Thymus (tissue), 14 donors: Measurements from ENCODE around the gene TSPO2. TPM values are rescaled to one million over a fixed set of nuclear protein-coding genes. Genes with fewer than 3 reads are reported as not detected.

Source experiments
- DNase-seq, 9 donors: peaks; one replicate each; pipeline ENCODE4 v3.0.0-alpha.2; 2013; ENCODE audit warnings: low spot score in 9 of 9, low read depth in 6 of 9, missing footprints in 1 of 9
- H3K27ac ChIP-seq, 2 donors: one replicate each; pipeline ENCODE4 v1.5.1; 2013; ENCODE audit warnings: control low read depth in 1 of 2, low read depth in 1 of 2, low read length in 1 of 2, mild to moderate bottlenecking in 1 of 2, moderate library complexity in 1 of 2
- H3K27me3 ChIP-seq, 2 donors: one replicate each; pipeline ENCODE4 v1.5.1; 2013; ENCODE audit warnings: low read length in 1 of 2; ENCODE audit not compliant: control insufficient read depth in 2 of 2, insufficient read depth in 1 of 2
- H3K36me3 ChIP-seq, 2 donors: one replicate each; pipeline ENCODE4 v1.5.1; 2013; ENCODE audit warnings: low read length in 1 of 2, mild to moderate bottlenecking in 1 of 2, moderate library complexity in 1 of 2; ENCODE audit not compliant: control insufficient read depth in 2 of 2, insufficient read depth in 2 of 2
- H3K4me1 ChIP-seq, 2 donors: one replicate each; pipeline ENCODE4 v1.5.1; 2013; ENCODE audit warnings: low read length in 2 of 2; ENCODE audit not compliant: control insufficient read depth in 2 of 2, insufficient read depth in 2 of 2
- H3K4me3 ChIP-seq, 2 donors: one replicate each; pipeline ENCODE4 v1.5.1; 2013; ENCODE audit warnings: low read length in 2 of 2, control low read depth in 1 of 2, mild to moderate bottlenecking in 1 of 2
- H3K9me3 ChIP-seq, 2 donors: one replicate each; pipeline ENCODE4 v1.5.1; 2013; ENCODE audit warnings: low read length in 1 of 2, mild to moderate bottlenecking in 1 of 2; ENCODE audit not compliant: control insufficient read depth in 2 of 2, insufficient read depth in 1 of 2
- WGBS: extraction: QIAGEN DNeasy Blood & Tissue Kit; methylation state at CpG from one replicate; pipeline ENCODE4 v1.1.7; 2013; 5-methylcytosine and 5-hydroxymethylcytosine counted together
- long read RNA-seq, 10 donors: transcript quantifications; one replicate each; lab custom pipeline, GENCODE V29; 2026
- polyA plus RNA-seq: library from polyadenylated mRNA; stranded (reverse); fragments of 200-250 nt; gene quantifications from one replicate; pipeline ENCODE4 v1.2.3, GENCODE V29; 2013
- total RNA-seq: library from RNA; stranded (reverse); fragments of 120-200 nt; gene quantifications from one replicate; pipeline ENCODE4 v1.2.4, GENCODE V29; 2013
- donor health status: healthy.

The TSPO2 gene, protein sequence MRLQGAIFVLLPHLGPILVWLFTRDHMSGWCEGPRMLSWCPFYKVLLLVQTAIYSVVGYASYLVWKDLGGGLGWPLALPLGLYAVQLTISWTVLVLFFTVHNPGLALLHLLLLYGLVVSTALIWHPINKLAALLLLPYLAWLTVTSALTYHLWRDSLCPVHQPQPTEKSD
- total RNA-seq = 0.38 TPM
- 0.09 TPM for polyA plus RNA-seq
- long read RNA-seq, donor 1 = 0 reads
- long read RNA-seq, donor 2 = 0 reads
- long read RNA-seq, donor 3 = 0 reads
- long read RNA-seq, donor 4 = 0 reads
- long read RNA-seq, donor 5 = 0 reads
- long read RNA-seq, donor 6 = 0 reads
- long read RNA-seq, donor 7 = 0 reads
- long read RNA-seq, donor 8 = 0 reads
- long read RNA-seq, donor 9, partial matches to known transcripts = 6 of 22 reads
- long read RNA-seq, donor 9, other reads (novel, unspliced or antisense) = 16 of 22 reads
- long read RNA-seq, donor 10 = 0 reads

DNA sequence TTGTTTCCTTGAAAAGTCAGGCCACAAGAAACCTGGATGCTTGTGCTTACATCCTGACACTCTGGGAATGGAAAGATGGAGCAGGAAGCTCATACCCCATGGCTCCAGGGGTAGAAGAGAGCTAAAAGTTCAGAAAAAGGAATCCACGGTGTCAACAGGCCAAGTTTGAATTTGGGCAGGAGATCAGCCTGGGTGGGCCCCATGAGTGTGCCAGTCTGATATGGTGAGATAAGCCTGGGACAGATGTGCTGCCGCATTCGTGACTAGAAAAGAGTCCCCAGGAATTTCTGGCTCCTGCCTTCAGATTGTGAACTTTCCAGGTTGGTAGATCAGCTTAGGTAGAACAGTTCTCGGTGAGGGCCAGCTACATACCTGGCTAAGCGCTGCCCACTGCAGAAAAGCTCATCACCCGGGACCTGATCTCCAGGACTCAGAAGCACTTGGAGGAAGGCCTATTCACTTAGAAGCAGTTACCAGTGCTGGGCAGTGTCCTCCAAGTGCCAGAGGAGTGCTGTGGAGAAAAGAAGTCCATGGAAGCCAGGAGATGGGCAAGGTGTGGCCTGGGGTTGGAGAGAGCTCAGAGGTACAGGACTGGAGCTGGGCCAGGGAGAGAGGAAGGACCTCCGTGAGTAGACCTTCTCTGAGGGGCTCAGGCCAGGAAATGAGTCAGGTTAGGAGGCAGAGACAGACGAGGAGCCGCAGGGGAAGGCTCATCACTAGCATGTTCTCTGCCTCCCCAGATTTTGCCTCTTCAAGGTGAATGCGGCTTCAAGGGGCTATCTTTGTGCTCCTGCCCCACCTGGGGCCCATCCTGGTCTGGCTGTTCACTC is at the start of gene TSPO2:
TSS of gene TSPO2 (plus strand) at position 242 of the 830 bp plus-strand sequence. CDS start at position 761, 519 bp downstream.
- DNase-seq = no peak
- Histone ChIP-seq H3K27me3 (no peaks in the 10 kb centered on the region), H3K4me1 (no peaks in the 10 kb centered on the region), H3K4me3 (no peak within 1 kb of the TSS), H3K9me3 (no peaks in the 10 kb centered on the region), H3K36me3 (no peaks in the 10 kb centered on the region), H3K27ac (no peak within 1 kb of the TSS)
- WGBS = 96% methylated on average over 10 of the region's 10 CpGs

DNA sequence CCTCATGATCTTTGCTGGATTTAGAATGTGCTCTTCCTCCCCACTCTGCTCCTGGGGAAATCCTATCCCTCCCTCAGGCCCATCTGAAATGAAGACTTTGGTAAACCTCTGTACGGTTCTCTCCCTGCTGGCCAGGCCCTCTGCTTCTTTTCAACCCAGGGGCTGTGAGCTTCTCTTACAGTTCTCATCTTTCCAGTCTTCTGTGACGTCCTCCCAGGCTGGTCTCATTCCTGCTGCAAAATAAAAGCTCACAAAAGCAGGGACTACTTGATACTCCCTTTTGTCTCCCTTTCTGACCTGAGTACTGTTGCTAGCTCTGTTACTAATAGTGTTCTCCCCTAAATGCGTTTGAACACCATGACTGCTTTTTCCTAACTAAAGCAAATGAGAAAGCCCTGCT is 49.5 kb upstream of the TSPO2 start:
- Histone ChIP-seq H3K27ac (no peak overlapping the region), H3K27me3 (peaks cover 6% of the 10 kb centered on the region in 2 donors), H3K4me3 (no peak overlapping the region), H3K9me3 (no peaks in the 10 kb centered on the region), H3K36me3 (no peaks in the 10 kb centered on the region), H3K4me1 (no peaks in the 10 kb centered on the region)
- DNase-seq = no peak
- WGBS = 93% methylated on average over 3 of the region's 3 CpGs

DNA sequence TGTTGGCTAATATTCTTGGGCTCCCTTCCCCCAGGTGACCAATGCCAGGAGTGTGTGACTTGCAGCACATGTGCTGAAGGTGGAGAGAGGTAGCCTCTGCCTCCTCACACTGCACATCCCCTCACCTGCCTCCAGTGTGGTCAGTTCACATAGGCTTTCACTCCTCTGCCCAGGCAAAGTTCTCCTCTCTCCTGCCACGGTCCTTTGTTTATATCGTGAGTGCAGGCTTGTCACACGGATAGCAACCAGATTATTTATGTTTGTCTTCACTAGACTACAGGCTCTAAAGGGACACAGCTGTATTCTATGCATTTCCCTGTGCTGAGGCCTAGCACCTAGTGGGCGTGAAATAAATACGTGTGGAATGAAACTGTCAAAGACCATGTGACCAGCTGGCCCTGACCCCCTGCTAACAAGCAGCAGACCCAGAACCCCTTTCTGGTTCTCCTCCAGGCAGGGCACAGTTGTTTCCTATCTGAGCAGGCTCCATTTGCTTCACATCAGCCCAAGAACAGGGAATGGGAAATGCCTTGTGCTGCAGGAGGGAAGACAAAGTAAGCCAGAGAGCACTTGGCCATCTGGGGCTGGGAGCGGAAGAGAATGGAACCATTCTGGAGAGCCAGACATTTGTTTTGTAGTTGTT is 45.6 kb upstream of the TSPO2 start:
- H3K27me3 ChIP-seq = peaks cover 2 to 5% of the 10 kb centered on the region in 2 donors
- WGBS = 96% methylated on average over 6 of the region's 6 CpGs
- DNase-seq = no peak
- no peak overlapping the region for H3K4me3 ChIP-seq
- no peaks in the 10 kb centered on the region for H3K4me1 ChIP-seq
- H3K27ac ChIP-seq = no peak overlapping the region
- H3K9me3 ChIP-seq = no peaks in the 10 kb centered on the region
- H3K36me3 ChIP-seq = no peaks in the 10 kb centered on the region

DNA sequence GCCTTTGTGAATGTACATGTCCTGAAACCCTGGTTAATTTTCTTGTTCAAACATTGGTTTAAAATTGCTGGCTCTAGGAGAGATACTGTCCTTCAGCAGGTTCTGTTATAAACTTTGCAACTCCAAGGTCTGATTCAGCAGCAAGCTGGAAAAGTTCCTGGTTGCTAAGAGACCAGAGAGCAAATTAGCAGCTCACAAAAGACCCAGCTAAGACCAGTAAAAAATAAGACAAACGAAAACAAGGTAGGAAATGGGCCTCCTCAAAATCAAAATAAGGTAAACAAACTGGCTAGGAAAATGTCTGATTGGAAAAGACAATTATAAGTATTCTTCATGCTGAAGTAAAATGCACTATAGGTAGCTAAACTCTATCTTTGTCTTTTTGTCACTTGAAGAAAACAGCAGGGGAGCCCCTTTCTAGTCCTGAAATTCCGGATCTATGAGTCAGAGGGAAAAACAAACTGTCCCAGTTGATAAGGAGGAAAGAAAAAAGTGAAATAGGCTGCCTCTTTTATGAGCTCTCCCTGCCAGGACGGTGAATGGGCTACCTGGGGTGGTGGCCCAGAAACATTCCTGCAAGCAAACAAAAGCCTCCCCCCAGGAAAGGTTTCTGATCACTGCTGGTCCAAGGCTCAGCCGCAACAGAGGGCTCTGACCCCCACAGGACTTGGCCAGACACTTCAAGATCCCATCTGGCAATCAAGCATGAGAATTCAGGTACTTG is 44.9 kb upstream of the TSPO2 start:
- H3K27ac ChIP-seq = no peak overlapping the region
- H3K4me1 ChIP-seq = no peaks in the 10 kb centered on the region
- WGBS = 70% methylated on average over 4 of the region's 4 CpGs
- no peak for DNase-seq
- H3K36me3 ChIP-seq = no peaks in the 10 kb centered on the region
- no peaks in the 10 kb centered on the region for H3K9me3 ChIP-seq
- H3K27me3 ChIP-seq = peaks cover 2 to 6% of the 10 kb centered on the region in 2 donors
- no peak overlapping the region for H3K4me3 ChIP-seq

DNA sequence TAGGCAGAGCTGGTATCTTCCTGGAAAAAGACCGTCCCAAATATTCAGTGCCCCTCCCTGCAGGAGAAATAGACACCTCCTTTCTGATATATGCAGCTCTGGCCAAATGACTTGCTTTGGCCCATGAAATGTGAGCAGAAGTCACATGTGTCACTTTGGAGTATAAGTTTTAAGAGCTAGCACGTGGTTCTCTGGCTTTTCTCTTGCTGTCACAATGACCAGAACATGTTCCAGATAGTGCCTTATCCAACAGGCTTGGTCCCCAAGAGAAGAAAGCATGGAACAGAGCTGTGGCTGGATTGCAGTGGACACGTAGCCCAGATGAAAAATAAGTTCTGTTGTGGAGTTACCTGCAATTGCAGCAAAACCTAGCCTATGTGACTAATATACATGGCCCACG is 43.6 kb upstream of the TSPO2 start:
- H3K4me1 ChIP-seq = no peaks in the 10 kb centered on the region
- WGBS = 95% methylated on average over 4 of the region's 4 CpGs
- H3K36me3 ChIP-seq = no peaks in the 10 kb centered on the region
- H3K9me3 ChIP-seq = no peaks in the 10 kb centered on the region
- no peak overlapping the region for H3K4me3 ChIP-seq
- H3K27me3 ChIP-seq = peaks cover 0 to 13% of the 10 kb centered on the region in 2 donors
- no peak for DNase-seq
- H3K27ac ChIP-seq = no peak overlapping the region

DNA sequence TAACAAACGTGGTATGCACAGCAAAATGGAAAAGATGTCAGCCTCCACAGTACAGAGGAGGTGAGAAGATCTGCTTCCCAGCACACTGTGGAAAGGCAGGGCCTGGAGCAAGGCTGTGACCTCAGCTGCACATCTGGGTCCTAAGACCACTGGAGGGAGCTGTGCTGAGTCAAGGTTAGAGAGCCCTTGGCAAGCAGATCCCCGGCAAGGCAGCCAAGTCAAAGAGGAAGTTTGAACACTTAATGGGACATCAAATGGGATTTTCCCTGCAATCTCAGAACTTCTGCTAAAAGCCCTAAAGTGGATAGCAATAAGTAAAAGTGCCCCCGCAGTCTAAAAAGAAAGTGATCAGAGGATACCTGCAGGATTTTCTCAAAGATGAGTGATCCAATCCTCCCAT is 42.7 kb upstream of the TSPO2 start:
- WGBS = 38% methylated on average over 3 of the region's 3 CpGs
- no peak overlapping the region for H3K27ac ChIP-seq
- H3K9me3 ChIP-seq = no peaks in the 10 kb centered on the region
- no peaks in the 10 kb centered on the region for H3K36me3 ChIP-seq
- H3K4me1 ChIP-seq = no peaks in the 10 kb centered on the region
- no peak overlapping the region for H3K4me3 ChIP-seq
- peak in 6 of 9 donors; percentile 16 to 62 (median 40) for DNase-seq
- peaks cover 0 to 15% of the 10 kb centered on the region in 2 donors for H3K27me3 ChIP-seq

DNA sequence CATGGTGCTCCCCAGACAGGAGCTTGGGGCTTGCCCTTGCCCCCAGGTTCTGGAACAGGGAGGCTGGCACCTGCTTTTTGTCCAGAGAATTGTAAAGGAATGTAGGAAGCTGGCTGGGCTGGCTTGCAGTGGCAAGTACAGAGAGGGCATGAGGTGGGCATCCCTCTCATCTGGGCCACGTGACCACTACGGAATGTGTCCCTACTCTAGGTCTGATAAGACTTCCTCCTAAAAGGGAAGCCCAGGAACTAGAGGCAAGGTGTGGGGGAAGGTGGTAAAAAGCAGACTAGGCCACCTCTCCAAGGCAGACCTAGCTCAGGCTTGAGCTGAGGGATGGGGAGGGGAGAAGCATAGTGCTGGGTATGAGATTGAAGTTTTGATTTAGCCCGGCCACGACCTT is 42.0 kb upstream of the TSPO2 start:
- 77% methylated on average over 4 of the region's 4 CpGs for WGBS
- H3K36me3 ChIP-seq = no peaks in the 10 kb centered on the region
- no peaks in the 10 kb centered on the region for H3K4me1 ChIP-seq
- no peaks in the 10 kb centered on the region for H3K9me3 ChIP-seq
- H3K27ac ChIP-seq = no peak overlapping the region
- no peak overlapping the region for H3K4me3 ChIP-seq
- DNase-seq = no peak
- peaks cover 0 to 15% of the 10 kb centered on the region in 2 donors for H3K27me3 ChIP-seq

DNA sequence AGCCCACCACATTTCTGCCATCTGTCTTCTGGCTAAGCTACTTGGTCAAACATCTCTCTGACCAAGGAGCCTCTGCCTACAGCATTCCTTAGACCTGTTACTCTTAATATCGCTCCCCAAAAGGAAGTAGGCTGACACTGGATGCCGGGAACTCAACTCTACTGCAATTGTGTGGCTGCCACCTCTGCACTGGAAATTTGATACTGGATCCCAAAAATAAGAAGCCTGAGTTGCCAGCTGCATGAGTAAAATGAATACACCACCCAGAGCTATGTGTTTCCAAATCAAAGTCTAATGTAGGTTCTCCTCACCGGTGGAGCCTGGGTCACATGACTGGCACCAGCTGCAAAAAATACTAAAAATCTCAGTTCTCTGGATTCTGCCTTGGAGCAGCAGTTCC is 40.1 kb upstream of the TSPO2 start:
- Histone ChIP-seq H3K36me3 (no peaks in the 10 kb centered on the region), H3K27me3 (peaks cover 0 to 15% of the 10 kb centered on the region in 2 donors), H3K4me1 (peaks cover 0 to 8% of the 10 kb centered on the region in 2 donors), H3K4me3 (no peak overlapping the region), H3K27ac (no peak overlapping the region), H3K9me3 (no peaks in the 10 kb centered on the region)
- 90% methylated on average over 3 of the region's 3 CpGs for WGBS
- no peak for DNase-seq
